Measurements from ENCODE around the gene GNA12. TPM values are rescaled to one million over a fixed set of nuclear protein-coding genes. Genes with fewer than 3 reads are reported as not detected.

GNA12 gene
- total and polyA plus RNA-seq, 11 donors, result 10.7 to 56.5 (median 34.9) TPM

- 79 to 89% (median 85%) methylated on average over 2 of the region's 2 CpGs for WGBS, 4 donors
- TF ChIP-seq CTCF (IDR thresholded peaks at IDR 0.05), result no peak
- no peak for TF ChIP-seq POLR2A (IDR thresholded peaks at IDR 0.05)
- peak overlapping the region in 1 of 12 donors; percentile 22 for H3K27ac ChIP-seq
- DNase-seq (no peak), ATAC-seq (no peak)
- peaks cover 0 to 7% (median 0%) of the 10 kb centered on the region in 9 donors for H3K36me3 ChIP-seq
- H3K4me3 ChIP-seq, result no peak overlapping the region
- H3K27me3 ChIP-seq, result no peaks in the 10 kb centered on the region
- H3K9me3 ChIP-seq, result no peaks in the 10 kb centered on the region
- intact Hi-C loops (cut with DNase I), result no loop called here
- peaks cover 4 to 40% (median 25%) of the 10 kb centered on the region in 12 donors for H3K4me1 ChIP-seq
These were observed 62.5 kb downstream of the GNA12 start for GRCh38 chr7:2781636-2782035.

GRCh38 chr7:2779051-2779450 lies 65.1 kb downstream of the GNA12 start:
- WGBS, 4 donors, result 83 to 85% (median 83%) methylated on average over 8 of the region's 8 CpGs
- Histone ChIP-seq H3K9me3 (no peaks in the 10 kb centered on the region), H3K36me3 (peaks cover 0 to 14% (median 0%) of the 10 kb centered on the region in 9 donors), H3K4me3 (no peak overlapping the region), H3K27me3 (no peaks in the 10 kb centered on the region), H3K27ac (no peak overlapping the region), H3K4me1 (peaks cover 0 to 34% (median 8%) of the 10 kb centered on the region in 12 donors)
- no peak for TF ChIP-seq CTCF (IDR thresholded peaks at IDR 0.05)
- TF ChIP-seq POLR2A (IDR thresholded peaks at IDR 0.05), result no peak
- intact Hi-C loops (cut with DNase I), result no loop called here
- ATAC-seq, result no peak
- DNase-seq, result no peak

GRCh38 chr7:2777898-2778535 lies 66.1 kb downstream of the GNA12 start:
- no peak for ATAC-seq
- no peak for DNase-seq
- TF ChIP-seq CTCF (IDR thresholded peaks at IDR 0.05) (no peak), POLR2A (IDR thresholded peaks at IDR 0.05) (no peak)
- Histone ChIP-seq H3K9me3 (no peaks in the 10 kb centered on the region), H3K36me3 (peaks cover 0 to 14% (median 0%) of the 10 kb centered on the region in 9 donors), H3K4me3 (no peak overlapping the region), H3K27me3 (no peaks in the 10 kb centered on the region), H3K27ac (no peak overlapping the region), H3K4me1 (peaks cover 0 to 38% (median 3%) of the 10 kb centered on the region in 12 donors)
- intact Hi-C loops (cut with DNase I), result no loop called here
- WGBS, 4 donors, result 91 to 96% (median 95%) methylated on average over 8 of the region's 8 CpGs

GRCh38 chr7:2776401-2776800 lies 67.7 kb downstream of the GNA12 start:
- H3K4me1 ChIP-seq, result peaks cover 0 to 25% (median 0%) of the 10 kb centered on the region in 12 donors
- no peak overlapping the region for H3K4me3 ChIP-seq
- intact Hi-C loops (cut with DNase I), result no loop called here
- H3K36me3 ChIP-seq, result peaks cover 0 to 14% (median 0%) of the 10 kb centered on the region in 9 donors
- H3K27me3 ChIP-seq, result no peaks in the 10 kb centered on the region
- DNase-seq (no peak), ATAC-seq (no peak)
- TF ChIP-seq POLR2A (IDR thresholded peaks at IDR 0.05) (no peak), CTCF (IDR thresholded peaks at IDR 0.05) (no peak)
- WGBS, 4 donors, result 90 to 94% (median 93%) methylated on average over 12 of the region's 12 CpGs
- H3K27ac ChIP-seq, result peak overlapping the region in 1 of 12 donors; percentile 77
- no peaks in the 10 kb centered on the region for H3K9me3 ChIP-seq
